GM18526 (cell line): ENCODE results near the gene NELL1.

Experiments
- POLR2A ChIP-seq: IDR thresholded peaks from 3 replicates; pipeline ENCODE4 v1.6.1; 2011; ENCODE audit not compliant: insufficient read length; ENCODE audit errors: extremely low read depth

The NELL1 gene

GRCh38 chr11:21133244-21133643 is 463.9 kb downstream of the NELL1 start:
- no peak for TF ChIP-seq POLR2A

GRCh38 chr11:21133722-21134121 is 464.3 kb downstream of the NELL1 start:
- TF ChIP-seq POLR2A = no peak

GRCh38 chr11:21137803-21138202 is 468.4 kb downstream of the NELL1 start:
- no peak for TF ChIP-seq POLR2A

GRCh38 chr11:21142007-21142406 is 472.6 kb downstream of the NELL1 start:
- TF ChIP-seq POLR2A = no peak

GRCh38 chr11:21144531-21144930 is 475.1 kb downstream of the NELL1 start:
- no peak for TF ChIP-seq POLR2A

GRCh38 chr11:21148376-21148775 is 479.0 kb downstream of the NELL1 start:
- TF ChIP-seq POLR2A = no peak

GRCh38 chr11:21160140-21160539 is 490.8 kb downstream of the NELL1 start:
- no peak for TF ChIP-seq POLR2A

GRCh38 chr11:21169639-21170038 is 500.3 kb downstream of the NELL1 start:
- no peak for TF ChIP-seq POLR2A

GRCh38 chr11:21173476-21173875 is 504.1 kb downstream of the NELL1 start:
- TF ChIP-seq POLR2A = no peak

- no peak for TF ChIP-seq POLR2A
These were observed 505.4 kb downstream of the NELL1 start for GRCh38 chr11:21174781-21175180.

GRCh38 chr11:21177379-21177778 is 508.0 kb downstream of the NELL1 start:
- no peak for TF ChIP-seq POLR2A

- TF ChIP-seq POLR2A = no peak
These were observed 510.4 kb downstream of the NELL1 start for GRCh38 chr11:21179770-21180169.

GRCh38 chr11:21180182-21180581 is 510.8 kb downstream of the NELL1 start:
- no peak for TF ChIP-seq POLR2A

- TF ChIP-seq POLR2A = no peak
These were observed 516.6 kb downstream of the NELL1 start for GRCh38 chr11:21185959-21186358.

GRCh38 chr11:21190181-21190580 is 520.8 kb downstream of the NELL1 start:
- TF ChIP-seq POLR2A = no peak

- no peak for TF ChIP-seq POLR2A
These were observed 526.6 kb downstream of the NELL1 start for GRCh38 chr11:21195995-21196394.

- no peak for TF ChIP-seq POLR2A
These were observed 529.1 kb downstream of the NELL1 start for GRCh38 chr11:21198498-21198897.

- no peak for TF ChIP-seq POLR2A
These were observed 535.8 kb downstream of the NELL1 start for GRCh38 chr11:21205205-21205604.
